Activated CD4-positive, alpha-beta T cell treated with anti-CD3 and anti-CD28 coated beads, Interleukin-10, Interleukin-2, amounts not matched to agents 100 ng/mL and 50 ng/mL, durations not matched to agents 16 hours and 8 hours (primary cell): Measurements from ENCODE around the gene CCDC88C.

Experiments used
- DNase-seq: peaks from one replicate; pipeline ENCODE4 v3.0.0-alpha.2; 2020

Gene CCDC88C

GRCh38 chr14:91397965-91398591 is 19.5 kb downstream of the CCDC88C start:
- DNase-seq = no peak

DNA sequence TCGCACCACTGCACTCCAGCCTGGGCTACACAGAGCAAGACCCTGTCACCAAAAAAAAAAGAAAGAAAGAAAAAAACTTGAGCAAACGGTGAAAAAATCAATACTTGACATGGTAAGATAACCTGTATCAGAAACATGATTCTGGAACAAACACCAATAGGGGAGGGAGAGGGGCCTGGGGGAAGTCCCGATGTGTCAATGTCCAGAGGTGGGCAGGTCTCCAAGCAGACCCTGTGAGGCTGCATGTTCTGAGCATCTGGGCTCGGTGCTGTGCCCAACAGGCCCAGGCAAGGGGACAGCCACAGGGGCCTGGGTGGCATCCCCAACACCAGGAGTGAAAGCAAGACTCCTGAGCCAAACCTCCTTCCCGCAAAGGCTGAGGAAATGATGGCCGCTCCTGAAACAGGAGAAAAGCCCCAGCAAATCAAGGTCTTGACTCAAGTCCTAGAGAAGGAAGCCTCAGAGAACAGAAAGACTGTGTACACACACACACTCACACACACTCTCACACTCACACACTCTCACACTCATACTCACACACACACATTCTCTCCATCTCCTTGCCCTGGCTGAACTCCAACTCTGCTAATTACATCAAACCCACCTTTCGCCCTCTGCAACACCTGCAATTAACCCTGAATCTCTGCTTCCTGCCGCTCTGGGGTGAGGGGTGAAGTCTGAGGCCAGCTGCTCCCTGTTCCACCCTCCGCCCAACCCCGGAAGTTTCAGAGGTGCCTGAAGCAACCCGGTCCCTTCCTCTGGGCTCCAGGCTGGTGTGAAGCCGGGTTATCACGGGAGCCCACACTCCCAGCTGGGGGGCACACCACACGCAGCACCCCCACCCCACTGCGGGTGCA is 20.4 kb downstream of the CCDC88C start:
- DNase-seq = peak; percentile 79

DNA sequence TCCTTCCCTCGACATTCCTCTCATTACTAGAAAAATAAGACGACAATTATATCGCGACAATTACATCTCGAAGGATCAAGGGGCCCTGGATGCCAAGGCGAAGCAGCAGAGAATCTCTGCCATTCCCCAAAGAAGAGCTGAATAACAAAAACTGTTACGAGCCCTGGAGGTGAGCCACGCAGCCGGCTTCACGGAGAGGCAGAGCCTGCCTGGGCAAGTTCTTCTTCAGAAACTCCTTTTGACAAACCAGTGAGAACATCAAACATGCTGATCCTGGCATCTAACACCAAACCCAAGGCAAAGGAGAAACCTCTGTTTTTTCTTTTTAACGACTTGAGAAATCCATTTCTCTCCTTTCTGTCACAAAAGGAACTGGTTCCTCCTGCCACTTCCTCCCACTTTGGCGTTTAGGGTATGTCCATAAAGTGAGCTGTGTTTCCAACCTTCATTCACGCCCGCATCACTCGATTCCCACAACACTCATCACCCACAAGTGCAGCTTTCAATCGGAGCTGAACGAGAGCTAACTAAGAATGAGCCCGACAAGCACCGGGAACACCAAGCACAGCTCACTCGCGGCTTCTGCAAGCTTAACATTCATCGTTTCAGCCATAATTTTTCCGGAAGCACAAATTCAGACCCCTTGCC is 21.5 kb downstream of the CCDC88C start:
- DNase-seq = no peak

DNA sequence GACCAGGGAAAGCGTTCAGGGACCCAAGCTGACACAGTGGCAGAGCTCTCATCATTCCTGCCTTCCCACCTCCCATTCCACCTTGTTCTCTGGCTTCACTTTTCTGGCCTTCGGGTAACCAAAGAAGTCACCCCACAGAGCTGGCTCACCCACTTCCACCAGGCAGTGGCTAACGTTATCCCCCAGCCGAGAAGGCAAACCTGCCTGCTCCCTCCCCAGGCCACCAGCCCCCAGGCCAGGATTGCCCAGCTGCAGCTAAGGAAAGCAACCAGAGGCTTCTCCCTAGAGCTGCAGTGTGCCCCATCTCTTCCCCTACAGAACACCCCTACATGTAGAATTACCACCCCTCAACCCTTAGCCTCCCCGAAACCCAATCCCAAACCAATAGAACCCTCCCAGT is 22.2 kb downstream of the CCDC88C start:
- no peak for DNase-seq

GRCh38 chr14:91394105-91395081 is 23.2 kb downstream of the CCDC88C start:
- DNase-seq = no peak

- no peak for DNase-seq
Measured at GRCh38 chr14:91392623-91393303, 24.9 kb downstream of the CCDC88C start.

GRCh38 chr14:91390165-91390778 is 27.3 kb downstream of the CCDC88C start:
- no peak for DNase-seq

GRCh38 chr14:91389150-91389549 is 28.5 kb downstream of the CCDC88C start:
- DNase-seq = no peak

DNA sequence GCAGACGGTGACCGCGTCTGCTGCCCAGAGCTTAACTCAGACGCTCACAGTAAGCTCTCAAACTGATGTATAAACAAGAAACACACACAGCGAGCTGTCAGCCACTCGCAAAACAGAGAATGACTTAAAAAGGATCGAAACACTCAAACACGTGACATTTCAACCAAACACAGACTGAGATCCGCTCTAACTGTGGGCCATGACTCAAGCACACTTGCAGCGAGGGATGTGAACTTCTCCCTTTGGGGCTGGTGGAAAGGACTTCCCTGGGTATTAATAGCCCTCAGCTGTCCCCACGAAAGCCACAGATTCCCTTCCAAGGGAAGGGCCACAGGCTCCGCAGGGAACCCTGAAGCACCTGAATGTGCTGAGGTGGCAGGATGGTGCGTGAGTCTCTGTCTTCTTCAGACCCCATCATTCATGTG is 29.1 kb downstream of the CCDC88C start:
- peak; percentile 71 for DNase-seq

DNA sequence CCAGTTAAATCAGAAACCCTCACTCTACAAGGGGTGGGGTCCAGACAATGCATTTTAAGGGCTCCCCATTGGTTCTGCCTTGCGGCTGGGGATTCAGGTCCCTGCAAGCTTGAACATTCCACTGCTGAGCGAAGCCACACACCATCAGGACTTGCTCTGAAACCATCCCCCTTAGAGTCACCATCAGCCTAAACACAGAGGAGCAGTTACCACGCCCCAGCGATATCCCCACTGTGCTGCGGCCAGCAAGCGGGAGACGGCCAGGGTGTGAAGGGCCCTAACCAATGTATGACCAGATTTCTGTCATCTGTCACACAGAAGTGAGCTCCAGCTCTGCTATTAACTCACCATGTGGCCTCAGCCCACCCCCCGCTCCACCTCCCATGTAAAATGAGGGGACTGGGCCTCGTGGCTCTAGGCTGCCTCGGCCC is 29.7 kb downstream of the CCDC88C start:
- DNase-seq = no peak

GRCh38 chr14:91387169-91387835 is 30.3 kb downstream of the CCDC88C start:
- no peak for DNase-seq

- DNase-seq = no peak
Measured at GRCh38 chr14:91385697-91386096, 31.9 kb downstream of the CCDC88C start.

GRCh38 chr14:91385224-91385623 is 32.4 kb downstream of the CCDC88C start:
- no peak for DNase-seq

- no peak for DNase-seq
Measured at GRCh38 chr14:91383439-91383838, 34.2 kb downstream of the CCDC88C start.

- DNase-seq = no peak
Measured at GRCh38 chr14:91381801-91382670, 35.6 kb downstream of the CCDC88C start.

DNA sequence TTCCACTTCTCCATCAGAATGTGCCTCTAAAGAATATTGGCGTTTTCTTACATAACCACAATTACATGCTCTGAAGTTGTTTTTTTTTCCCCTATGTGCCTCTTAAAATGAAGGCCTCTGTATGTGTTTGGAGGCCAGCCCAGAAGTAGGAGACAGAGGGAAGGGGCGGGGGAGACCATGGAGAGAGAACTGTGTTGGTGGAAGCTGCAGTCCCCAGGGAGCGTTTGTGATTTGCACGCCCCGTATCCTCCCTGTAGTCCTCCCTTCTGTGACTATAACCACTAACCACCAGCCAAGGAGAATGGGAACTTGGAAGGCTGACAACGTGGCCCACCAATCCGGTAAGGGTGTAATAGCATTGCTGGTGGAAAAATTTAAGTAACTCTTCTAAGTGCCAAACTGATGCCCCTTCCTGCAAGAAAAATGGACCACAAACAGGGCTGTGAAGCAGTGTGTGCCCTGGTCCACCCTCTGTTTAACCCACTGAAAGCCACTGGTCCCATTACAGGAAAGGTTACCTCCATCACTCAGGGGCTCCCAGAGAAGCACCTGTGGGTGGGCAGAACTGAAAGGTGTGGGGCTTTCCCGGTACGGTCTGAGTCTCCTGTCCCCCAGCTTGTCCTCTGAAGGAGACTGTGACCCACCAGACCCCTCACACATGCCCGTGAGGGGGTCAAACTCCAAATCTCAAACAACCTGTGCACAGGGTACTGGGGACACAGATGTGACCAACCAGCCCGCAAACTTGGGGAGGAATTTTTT is 36.8 kb downstream of the CCDC88C start:
- DNase-seq = no peak

DNA sequence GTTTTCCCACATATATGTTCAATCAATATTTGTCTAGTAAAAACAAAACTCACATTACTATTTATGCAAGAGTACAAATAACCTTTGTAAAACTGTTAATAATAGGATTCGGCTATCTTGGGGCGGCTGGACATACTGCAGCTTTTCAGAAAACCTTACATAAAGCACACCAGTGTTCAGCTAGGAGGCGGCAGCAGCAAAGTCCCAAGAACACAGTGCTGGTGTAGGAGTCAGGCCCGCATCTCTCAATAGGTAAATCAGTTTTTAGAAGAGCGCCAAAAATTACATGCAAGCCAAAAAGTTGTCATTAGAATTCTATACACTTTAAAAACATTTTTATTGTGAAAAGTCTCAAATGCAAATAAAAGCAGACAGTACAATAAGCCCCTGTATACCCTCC is 37.5 kb downstream of the CCDC88C start:
- DNase-seq = no peak

GRCh38 chr14:91379579-91379932 is 38.1 kb downstream of the CCDC88C start:
- no peak for DNase-seq

DNA sequence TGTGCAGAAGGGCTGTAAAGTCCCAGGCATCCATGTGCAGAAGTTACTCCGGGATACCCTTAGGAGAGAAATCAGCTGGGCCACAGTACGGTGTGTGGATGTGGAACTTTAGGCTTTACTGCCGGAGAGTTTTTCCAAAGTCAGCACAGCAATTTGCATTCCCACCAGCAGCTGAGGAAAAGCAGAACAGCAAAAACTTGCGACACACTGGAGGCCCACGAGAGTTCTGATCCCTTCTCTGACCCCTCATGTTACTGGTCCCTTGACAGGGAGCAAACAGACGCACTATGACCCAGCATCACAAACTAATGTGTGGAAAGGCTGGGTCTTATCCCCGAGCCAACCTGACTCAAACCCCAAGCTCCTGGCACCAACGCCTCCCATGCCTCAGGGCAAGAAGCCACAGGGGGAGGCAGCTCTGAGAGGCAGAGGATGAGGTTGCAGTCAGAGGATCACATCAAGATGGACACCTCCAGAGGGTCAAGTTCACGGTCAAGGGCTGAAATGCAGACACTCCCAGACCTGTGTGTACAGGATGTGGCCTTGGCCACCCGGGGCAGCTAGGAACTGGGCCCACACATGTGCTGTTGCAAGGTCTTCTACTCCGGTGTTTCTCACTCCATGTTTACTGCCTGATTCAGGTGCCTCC is 38.6 kb downstream of the CCDC88C start:
- no peak for DNase-seq
